Measurements from ENCODE around the gene C1QTNF6.

DNA sequence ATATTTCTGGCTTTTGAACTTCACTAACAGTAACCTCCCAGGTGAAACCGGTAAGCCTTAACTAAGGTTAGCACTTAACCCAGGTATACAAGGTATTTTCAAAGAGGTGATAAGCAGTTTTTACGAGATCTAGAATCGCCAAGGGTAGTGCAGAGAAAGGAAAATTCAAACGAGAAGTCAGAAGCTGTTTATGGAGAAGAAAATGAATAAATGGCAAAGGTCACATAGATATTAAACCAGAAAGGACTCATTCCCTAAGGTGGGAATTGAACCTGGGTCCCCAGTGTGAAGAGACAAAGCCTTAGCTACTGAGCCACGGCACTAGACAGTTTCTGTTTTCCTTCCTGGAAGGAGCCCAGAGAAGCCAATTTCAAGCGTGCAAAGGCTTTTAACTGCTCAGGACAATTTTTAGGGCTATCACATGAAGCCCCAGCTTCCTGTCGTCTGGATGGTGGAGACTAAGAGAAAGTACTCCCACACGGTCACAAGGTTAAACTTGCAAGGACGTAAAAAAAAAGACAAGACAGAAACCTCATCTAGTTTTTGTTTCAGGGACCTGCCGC is 5.7 kb upstream of the C1QTNF6 start:
- no peak for TF ChIP-seq CTCF (conservative IDR thresholded peaks at IDR 0.05; ENCODE audit: low read depth, low read length)
- no peak for TF ChIP-seq EZH2 (IDR thresholded peaks at IDR 0.05; ENCODE audit: borderline replicate concordance, low read depth, low read length, poor library complexity, severe bottlenecking)

Measured in A673 (cell line).